GM12878 (cell line): ENCODE results near the gene CIROP. TPM values are rescaled to one million over a fixed set of nuclear protein-coding genes. Genes with fewer than 3 reads are reported as not detected.

Experiments used
- ATAC-seq: fragments of 200-7000 bp; cut with Tn5 transposase; 3 replicates; pipeline ENCODE4 v1.9.1; 2020; ENCODE audit warnings: mild to moderate bottlenecking, moderate library complexity
- BruUV-seq: library from RNA; stranded (reverse); fragments of 400-500 nt; replicated peaks from 2 replicates; lab custom pipeline; 2021; lab: Mats Ljungman, UMichigan
- CTCF ChIA-PET: fragments of 300-600 bp; sonication (Branson Sonifier 250); formaldehyde crosslinking; extraction: SDS; loops from one replicate; lab custom pipeline; 2021; ENCODE audit warnings: inconsistent platforms; lab: Yijun Ruan, JAX
- POLR2A ChIA-PET: fragments of 350-600 bp; formaldehyde crosslinking; extraction: SDS; loops from one replicate; lab custom pipeline; 2021; ENCODE audit warnings: inconsistent platforms; lab: Charles Lee
- RAD21 ChIA-PET: fragments of 300-600 bp; sonication (Branson Sonifier 250); formaldehyde crosslinking; loops from one replicate; lab custom pipeline; 2023; ENCODE audit warnings: antibody characterized with exemption; ENCODE audit not compliant: unreplicated experiment; lab: Charles Lee
- SMC1A ChIA-PET: fragments of 300-600 bp; sonication (Branson Sonifier 250); formaldehyde crosslinking; loops from one replicate; lab custom pipeline; 2023; ENCODE audit not compliant: unreplicated experiment, uncharacterized antibody; lab: Charles Lee
- DNase-seq: peaks from one replicate; pipeline ENCODE4 v3.0.0-alpha.2; 2011; ENCODE audit warnings: low read depth, low spot score
- FAIRE-seq: peaks from 3 replicates; lab custom pipeline; 2011; peaks lifted over from hg19 to GRCh38; lab: Jason Lieb, UNC
- H2AFZ ChIP-seq: 2 replicates; pipeline ENCODE4 v1.6.0; 2011; ENCODE audit warnings: low read depth, low read length, control low read depth; ENCODE audit not compliant: control insufficient read depth
- H3K27ac ChIP-seq: 2 replicates; pipeline ENCODE4 v1.5.1; 2011; ENCODE audit warnings: control low read depth; ENCODE audit not compliant: control insufficient read depth, insufficient read depth
- H3K27me3 ChIP-seq, 2 experiments: replicated peaks in 1 of 2; 2 replicates each; pipeline versions ENCODE4 v1.6.0 to v1.6.1; 2011; ENCODE audit warnings: low read length in 1 of 2; ENCODE audit not compliant: control insufficient read depth in 2 of 2, insufficient read depth in 2 of 2
- H3K36me3 ChIP-seq, 2 experiments: 2 replicates each; pipeline ENCODE4 v1.5.1; 2011; ENCODE audit warnings: low read length in 1 of 2; ENCODE audit not compliant: control insufficient read depth in 2 of 2, insufficient read depth in 2 of 2
- H3K4me1 ChIP-seq: 2 replicates; pipeline ENCODE4 v1.6.1; 2011; ENCODE audit warnings: mild to moderate bottlenecking, low read length, moderate library complexity, mixed read lengths; ENCODE audit not compliant: control insufficient read depth, insufficient read depth
- H3K4me2 ChIP-seq: 2 replicates; pipeline ENCODE4 v1.6.0; 2011; ENCODE audit warnings: control low read depth; ENCODE audit not compliant: control insufficient read depth, insufficient read depth
- H3K4me3 ChIP-seq: fragments of 200-600 bp; sonication (generic); 2 replicates; pipeline ENCODE4 v1.5.1; 2016
- H3K79me2 ChIP-seq: 2 replicates; pipeline ENCODE4 v1.6.0; 2011; ENCODE audit warnings: low read length; ENCODE audit not compliant: control insufficient read depth, insufficient read depth
- H3K9ac ChIP-seq: 2 replicates; pipeline ENCODE4 v1.8.0; 2011; ENCODE audit warnings: low read length, control low read depth, mixed read lengths; ENCODE audit not compliant: control insufficient read depth, insufficient read depth
- H3K9me3 ChIP-seq: replicated peaks from 3 replicates; pipeline ENCODE4 v1.5.1; 2011; ENCODE audit warnings: mild to moderate bottlenecking, low read length; ENCODE audit not compliant: control insufficient read depth, insufficient read depth
- H4K20me1 ChIP-seq: 2 replicates; pipeline ENCODE4 v1.6.0; 2011; ENCODE audit not compliant: control insufficient read depth, insufficient read depth
- ATF7 ChIP-seq: fragments of 450-650 bp; IDR thresholded peaks from 2 replicates; pipeline ENCODE4 v1.6.1; 2016; ENCODE audit warnings: low read depth, mild to moderate bottlenecking
- CHD4 ChIP-seq: fragments of 200-600 bp; sonication (generic); IDR thresholded peaks from 2 replicates; pipeline ENCODE4 v1.6.1; 2016; ENCODE audit warnings: mild to moderate bottlenecking
- MEF2A ChIP-seq: IDR thresholded peaks from 2 replicates; pipeline ENCODE4 v1.6.1; 2011; ENCODE audit warnings: low read depth, mild to moderate bottlenecking, low read length, moderate library complexity; ENCODE audit not compliant: insufficient read depth
- NFYA ChIP-seq: IDR thresholded peaks from 2 replicates; pipeline ENCODE4 v1.6.1; 2011; ENCODE audit warnings: low read depth, mild to moderate bottlenecking, low read length, improper control_type of control experiment, borderline replicate concordance
- SIX5 ChIP-seq: IDR thresholded peaks from 2 replicates; pipeline ENCODE4 v1.6.1; 2011; ENCODE audit warnings: mild to moderate bottlenecking, low read depth, low read length, moderate library complexity; ENCODE audit not compliant: severe bottlenecking
- SREBF1 ChIP-seq: IDR thresholded peaks from 2 replicates; pipeline ENCODE4 v1.6.1; 2012; ENCODE audit warnings: mild to moderate bottlenecking, low read length
- SREBF2 ChIP-seq: IDR thresholded peaks from 2 replicates; pipeline ENCODE4 v1.6.1; 2012; ENCODE audit warnings: mild to moderate bottlenecking, low read length
- TAF1 ChIP-seq: IDR thresholded peaks from 2 replicates; pipeline ENCODE4 v1.6.1; 2011; ENCODE audit warnings: mild to moderate bottlenecking, low read depth, low read length, borderline replicate concordance
- TARDBP ChIP-seq: IDR thresholded peaks from 2 replicates; pipeline ENCODE4 v1.6.1; 2016; ENCODE audit warnings: borderline replicate concordance
- WRNIP1 ChIP-seq: IDR thresholded peaks from 2 replicates; pipeline ENCODE4 v1.6.1; 2011; ENCODE audit warnings: low read depth, low read length, improper control_type of control experiment, borderline replicate concordance
- ZZZ3 ChIP-seq: IDR thresholded peaks from 2 replicates; pipeline ENCODE4 v1.6.1; 2011; ENCODE audit warnings: low read depth; ENCODE audit not compliant: control insufficient read depth, insufficient read length
- WGBS: methylation state at CpG from one replicate; pipeline ENCODE4 v1.1.6; 2016; ENCODE audit warnings: low lambda C conversion rate; ENCODE audit not compliant: insufficient replicate concordance, insufficient coverage; ENCODE audit errors: missing lambda C conversion rate; 5-methylcytosine and 5-hydroxymethylcytosine counted together
- in situ Hi-C: fragments of 300-500 bp; cut with MboI; formaldehyde crosslinking; loops from 9 replicates; pipeline ENCODE4 v1.14.3; 2018; ENCODE audit warnings: mixed read lengths
- intact Hi-C: fragments of 100-400 bp; cut with micrococcal nuclease; formaldehyde crosslinking; loops from one replicate; pipeline ENCODE4 v1.14.2; 2022; ENCODE audit not compliant: unreplicated experiment
- polyA plus RNA-seq, 11 experiments: library from polyadenylated mRNA; depleted of rRNA in 4 of 11; unstranded in 6 of 11; stranded (reverse) in 5 of 11; fragments of >200 nt; fragmentation: Nextera tagmentation in 4 of 11; fragmentation: Illumina TruSeq in 1 of 11; extraction: Ambion mirVana in 4 of 11; extraction: Trizol in 1 of 11; gene quantifications; 1 replicate in 1 of 11; 2 replicates in 10 of 11; pipeline versions ENCODE4 v1.2.1 to v1.2.3, GENCODE V29; 2011 to 2016; ENCODE audit warnings: inconsistent platforms in 2 of 11, missing spikeins in 2 of 11, low read depth in 1 of 11
- total RNA-seq, 4 experiments: library from RNA; depleted of rRNA in 3 of 4; stranded (reverse); fragments of >200 nt in 3 of 4; fragmentation: Illumina TruSeq in 1 of 4; extraction: Trizol in 1 of 4; gene quantifications; 2 replicates each; pipeline versions ENCODE4 v1.2.1 to v1.2.3, GENCODE V29; 2013 to 2021
- TF ChIP-seq, protein P1 (sequence below): fragments of 450-650 bp; conservative IDR thresholded peaks from 2 replicates; pipeline ENCODE4 v1.6.1; 2017; ENCODE audit warnings: mild to moderate bottlenecking, moderate library complexity
- TF ChIP-seq, protein P2 (sequence below): fragments of 450-650 bp; formaldehyde crosslinking; IDR thresholded peaks from 2 replicates; pipeline ENCODE4 v1.5.0; 2022; ENCODE audit warnings: mild to moderate bottlenecking, missing genetic modification characterization
- TF ChIP-seq, protein P3 (sequence below): fragments of 450-650 bp; IDR thresholded peaks from 2 replicates; pipeline ENCODE4 v1.6.1; 2018; ENCODE audit warnings: borderline replicate concordance, mild to moderate bottlenecking; ENCODE audit not compliant: partially characterized antibody

CIROP gene
- total and polyA plus RNA-seq, 10 of the 15 experiments (the other 5 are each of a cell fraction or from before 2014, with no cell fraction given): not detected

DNA sequence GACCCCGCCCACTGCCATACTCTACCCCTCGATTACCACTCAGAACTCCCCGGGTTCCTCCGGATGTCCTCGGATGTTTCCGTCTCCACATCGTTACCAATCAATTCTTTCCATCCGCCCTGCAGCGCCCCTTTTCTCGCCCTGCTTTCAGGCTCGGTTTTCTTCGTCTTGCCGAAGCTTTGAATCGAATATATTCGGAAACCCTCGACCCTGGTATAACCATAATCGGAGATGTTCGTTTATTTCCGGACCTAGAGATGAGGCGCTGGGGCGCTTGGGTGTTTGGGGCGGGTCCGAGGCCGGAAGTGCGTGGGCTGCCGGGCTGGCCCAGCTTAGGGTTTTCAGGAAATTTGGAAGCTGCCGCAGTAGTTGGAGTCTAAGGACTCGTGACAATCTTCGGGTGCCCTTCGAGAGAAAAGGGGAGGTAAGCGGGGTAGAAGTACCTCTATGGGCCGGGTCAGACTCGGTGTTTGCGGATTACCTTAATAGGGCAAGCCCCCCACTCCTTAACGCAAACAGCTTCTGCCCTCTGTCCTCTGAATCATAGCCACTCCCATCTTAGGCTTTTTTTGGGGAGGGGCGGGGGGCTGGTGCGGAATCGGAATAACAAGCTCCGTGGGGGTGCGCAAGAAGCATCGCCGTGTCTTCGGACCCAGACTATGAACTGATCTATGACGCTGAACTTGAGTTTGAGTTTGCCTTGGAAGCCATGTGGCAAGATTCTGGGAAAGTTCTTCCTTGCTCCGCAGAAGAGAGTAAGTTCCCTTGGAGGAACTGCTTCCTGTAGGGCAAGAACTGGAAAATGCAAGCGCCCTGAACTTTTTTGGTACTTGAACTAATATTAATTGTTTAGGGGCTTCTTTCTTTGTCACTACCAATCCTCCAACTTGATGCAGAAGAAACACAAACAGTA lies 9.3 kb downstream of the CIROP start, which contains the start of gene C14orf119:
Gene C14orf119, plus strand, starts transcription at position 310 of the 913 bp plus-strand sequence. CDS start 2,154 bp downstream, outside the sequence.
- FAIRE-seq: peak; percentile 99
- peak within 1 kb of the TSS; percentile 88 for H3K4me2 ChIP-seq
- H3K4me3 ChIP-seq: peak within 1 kb of the TSS; percentile 92
- H3K9me3 ChIP-seq: no peaks in the 10 kb centered on the region
- TSS peak; percentile 85 for BruUV-seq
- under 1% methylated on average over 46 of the region's 46 CpGs for whole genome bisulfite sequencing
- H4K20me1 ChIP-seq: 0 out of 2 replicates have a peak, but pooled peaks cover 7% of the 10 kb centered on the region
- H2AFZ ChIP-seq: peak within 1 kb of the TSS; percentile 99
- peaks cover 0 to 22% of the 10 kb centered on the region in 2 experiments; a peak in 3 of 4 replicates for H3K36me3 ChIP-seq
- H3K4me1 ChIP-seq: peaks cover 3% of the 10 kb centered on the region; the same call in 1 of the 2 replicates
- peak; percentile 99 for DNase-seq
- ChIA-PET CTCF (interaction anchor here (0.6 to 3.7 kb wide), 25 partner anchors 8 to 1020 kb away, joined by 3 to 65 read pairs (median 4); partner anchors contain the start of genes CDH24, CEBPE, HAUS4 and PABPN1), SMC1A (interaction anchor here (0.7 to 3.0 kb wide), 20 partner anchors 9 to 207 kb away, joined by 3 to 15 read pairs (median 4); partner anchors contain the start of genes CIROP, PPP1R3E, PRMT5 and SLC7A8), POLR2A (interaction anchor here (0.6 to 2.3 kb wide), 20 partner anchors 9 to 686 kb away, joined by 3 to 19 read pairs (median 4); partner anchors contain the start of genes CDH24, DAD1, HAUS4 and HOMEZ), RAD21 (interaction anchor here (0.7 to 2.5 kb wide), 15 partner anchors 13 to 618 kb away, joined by 3 to 23 read pairs (median 5); partner anchors contain the start of genes HOMEZ, PABPN1, PPP1R3E and RBM23)
- peak within 1 kb of the TSS; percentile 91 for H3K9ac ChIP-seq
- peak within 1 kb of the TSS; percentile 99 for H3K27ac ChIP-seq
- H3K79me2 ChIP-seq: peaks cover 58% of the 10 kb centered on the region
- ATAC-seq: peak; percentile 93
- no peaks in the 10 kb centered on the region for H3K27me3 ChIP-seq
- intact Hi-C loops (no loop called here), in situ Hi-C loops (no loop called here)
- TF ChIP-seq SIX5 (no peak), TAF1 (peak; percentile 73), SREBF2 (no peak), WRNIP1 (no peak), ATF7 (peak; percentile 66), NFYA (no peak), ZZZ3 (no peak), CHD4 (no peak), SREBF1 (no peak), TARDBP (no peak), MEF2A (no peak)
- TF ChIP-seq, protein P1, sequence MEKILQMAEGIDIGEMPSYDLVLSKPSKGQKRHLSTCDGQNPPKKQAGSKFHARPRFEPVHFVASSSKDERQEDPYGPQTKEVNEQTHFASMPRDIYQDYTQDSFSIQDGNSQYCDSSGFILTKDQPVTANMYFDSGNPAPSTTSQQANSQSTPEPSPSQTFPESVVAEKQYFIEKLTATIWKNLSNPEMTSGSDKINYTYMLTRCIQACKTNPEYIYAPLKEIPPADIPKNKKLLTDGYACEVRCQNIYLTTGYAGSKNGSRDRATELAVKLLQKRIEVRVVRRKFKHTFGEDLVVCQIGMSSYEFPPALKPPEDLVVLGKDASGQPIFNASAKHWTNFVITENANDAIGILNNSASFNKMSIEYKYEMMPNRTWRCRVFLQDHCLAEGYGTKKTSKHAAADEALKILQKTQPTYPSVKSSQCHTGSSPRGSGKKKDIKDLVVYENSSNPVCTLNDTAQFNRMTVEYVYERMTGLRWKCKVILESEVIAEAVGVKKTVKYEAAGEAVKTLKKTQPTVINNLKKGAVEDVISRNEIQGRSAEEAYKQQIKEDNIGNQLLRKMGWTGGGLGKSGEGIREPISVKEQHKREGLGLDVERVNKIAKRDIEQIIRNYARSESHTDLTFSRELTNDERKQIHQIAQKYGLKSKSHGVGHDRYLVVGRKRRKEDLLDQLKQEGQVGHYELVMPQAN: peak; percentile 82
- TF ChIP-seq, protein P2, sequence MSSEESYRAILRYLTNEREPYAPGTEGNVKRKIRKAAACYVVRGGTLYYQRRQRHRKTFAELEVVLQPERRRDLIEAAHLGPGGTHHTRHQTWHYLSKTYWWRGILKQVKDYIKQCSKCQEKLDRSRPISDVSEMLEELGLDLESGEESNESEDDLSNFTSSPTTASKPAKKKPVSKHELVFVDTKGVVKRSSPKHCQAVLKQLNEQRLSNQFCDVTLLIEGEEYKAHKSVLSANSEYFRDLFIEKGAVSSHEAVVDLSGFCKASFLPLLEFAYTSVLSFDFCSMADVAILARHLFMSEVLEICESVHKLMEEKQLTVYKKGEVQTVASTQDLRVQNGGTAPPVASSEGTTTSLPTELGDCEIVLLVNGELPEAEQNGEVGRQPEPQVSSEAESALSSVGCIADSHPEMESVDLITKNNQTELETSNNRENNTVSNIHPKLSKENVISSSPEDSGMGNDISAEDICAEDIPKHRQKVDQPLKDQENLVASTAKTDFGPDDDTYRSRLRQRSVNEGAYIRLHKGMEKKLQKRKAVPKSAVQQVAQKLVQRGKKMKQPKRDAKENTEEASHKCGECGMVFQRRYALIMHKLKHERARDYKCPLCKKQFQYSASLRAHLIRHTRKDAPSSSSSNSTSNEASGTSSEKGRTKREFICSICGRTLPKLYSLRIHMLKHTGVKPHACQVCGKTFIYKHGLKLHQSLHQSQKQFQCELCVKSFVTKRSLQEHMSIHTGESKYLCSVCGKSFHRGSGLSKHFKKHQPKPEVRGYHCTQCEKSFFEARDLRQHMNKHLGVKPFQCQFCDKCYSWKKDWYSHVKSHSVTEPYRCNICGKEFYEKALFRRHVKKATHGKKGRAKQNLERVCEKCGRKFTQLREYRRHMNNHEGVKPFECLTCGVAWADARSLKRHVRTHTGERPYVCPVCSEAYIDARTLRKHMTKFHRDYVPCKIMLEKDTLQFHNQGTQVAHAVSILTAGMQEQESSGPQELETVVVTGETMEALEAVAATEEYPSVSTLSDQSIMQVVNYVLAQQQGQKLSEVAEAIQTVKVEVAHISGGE (CRISPR knock-in tag): no peak
- TF ChIP-seq, protein P3, sequence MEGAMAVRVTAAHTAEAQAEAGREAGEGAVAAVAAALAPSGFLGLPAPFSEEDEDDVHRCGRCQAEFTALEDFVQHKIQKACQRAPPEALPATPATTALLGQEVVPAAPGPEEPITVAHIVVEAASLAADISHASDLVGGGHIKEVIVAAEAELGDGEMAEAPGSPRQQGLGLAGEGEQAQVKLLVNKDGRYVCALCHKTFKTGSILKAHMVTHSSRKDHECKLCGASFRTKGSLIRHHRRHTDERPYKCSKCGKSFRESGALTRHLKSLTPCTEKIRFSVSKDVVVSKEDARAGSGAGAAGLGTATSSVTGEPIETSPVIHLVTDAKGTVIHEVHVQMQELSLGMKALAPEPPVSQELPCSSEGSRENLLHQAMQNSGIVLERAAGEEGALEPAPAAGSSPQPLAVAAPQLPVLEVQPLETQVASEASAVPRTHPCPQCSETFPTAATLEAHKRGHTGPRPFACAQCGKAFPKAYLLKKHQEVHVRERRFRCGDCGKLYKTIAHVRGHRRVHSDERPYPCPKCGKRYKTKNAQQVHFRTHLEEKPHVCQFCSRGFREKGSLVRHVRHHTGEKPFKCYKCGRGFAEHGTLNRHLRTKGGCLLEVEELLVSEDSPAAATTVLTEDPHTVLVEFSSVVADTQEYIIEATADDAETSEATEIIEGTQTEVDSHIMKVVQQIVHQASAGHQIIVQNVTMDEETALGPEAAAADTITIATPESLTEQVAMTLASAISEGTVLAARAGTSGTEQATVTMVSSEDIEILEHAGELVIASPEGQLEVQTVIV: no peak
